ENCODE measurements around the gene RNPS1.
"Not testable (repeated sequence)": the region's sequence is repeated elsewhere in the genome, so short reads cannot be mapped to it uniquely, and the experiment has no call there.

The RNPS1 gene

DNA sequence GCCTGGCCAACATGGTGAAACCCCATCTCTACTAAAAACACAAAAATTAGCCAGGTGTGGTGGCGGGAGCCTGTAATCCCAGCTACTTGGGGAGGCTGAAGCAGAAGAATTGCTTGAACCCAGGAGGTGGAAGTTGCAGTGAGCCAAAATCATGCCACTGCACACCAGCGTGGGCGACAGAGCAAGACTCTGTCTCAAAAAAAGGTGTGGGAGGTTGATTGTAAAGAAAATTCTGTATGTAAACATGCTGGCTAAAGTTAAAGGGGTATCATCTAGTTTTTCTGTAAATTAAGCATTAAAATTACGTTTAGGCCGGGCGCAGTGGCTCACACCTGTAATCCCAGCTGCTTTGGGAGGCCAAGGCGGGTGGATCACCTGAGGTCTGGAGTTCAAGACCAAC is 9.4 kb downstream of the RNPS1 start:
- not testable (repeated sequence) for DNase-seq

DNA sequence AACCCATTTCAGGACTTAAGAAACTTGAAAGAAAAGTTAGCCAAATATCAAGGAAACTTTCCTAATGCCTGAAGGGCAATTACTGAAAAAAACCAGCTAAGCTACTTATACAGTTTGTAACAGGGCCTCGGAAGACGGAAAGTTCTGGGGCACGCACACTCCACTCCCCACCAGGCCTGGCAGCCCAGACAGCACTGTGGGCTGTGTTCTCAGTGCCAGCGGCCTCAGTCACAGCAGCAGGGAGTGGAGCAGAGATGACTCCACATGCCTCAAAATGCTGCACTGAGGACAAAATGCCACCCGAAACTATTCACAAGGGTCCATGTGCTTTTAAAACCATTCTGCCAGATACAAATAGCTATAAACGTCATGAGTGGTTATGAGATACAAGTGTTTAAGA is 10.2 kb downstream of the RNPS1 start:
- peak in 3 of 58 donors; percentile 23 to 24 (median 23) for DNase-seq

DNA sequence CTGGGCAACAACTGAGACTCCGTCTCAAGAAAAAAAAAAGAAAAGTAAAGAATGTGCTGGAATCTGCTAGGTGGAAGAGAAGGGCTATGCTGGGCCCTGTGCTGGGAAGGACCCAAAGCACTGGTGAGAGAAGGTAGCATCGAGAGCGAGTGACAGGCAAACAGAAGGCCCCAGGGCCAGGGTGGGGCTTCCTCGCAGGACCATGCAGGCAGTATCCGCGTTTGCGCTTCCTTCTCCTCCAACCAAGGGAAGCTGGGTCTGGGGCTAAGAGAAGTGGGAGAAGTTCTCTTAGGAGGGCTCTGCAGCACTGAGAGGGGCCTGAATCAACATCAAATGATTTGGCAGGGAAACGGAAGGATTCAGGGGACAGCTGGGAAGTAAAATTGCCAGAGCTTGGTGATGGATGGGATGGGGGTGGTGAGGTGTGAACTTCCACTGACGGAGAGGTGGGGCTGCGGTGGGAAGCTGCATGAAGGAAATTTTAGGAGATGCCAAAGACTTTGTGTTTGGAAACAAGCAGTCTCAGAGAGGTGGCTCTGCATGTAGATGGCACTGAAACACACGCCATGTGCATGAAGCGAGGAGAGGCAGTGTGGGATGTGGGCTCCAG is 11.3 kb downstream of the RNPS1 start:
- DNase-seq, result peak in 8 of 58 donors; percentile 9 to 67 (median 22)

DNA sequence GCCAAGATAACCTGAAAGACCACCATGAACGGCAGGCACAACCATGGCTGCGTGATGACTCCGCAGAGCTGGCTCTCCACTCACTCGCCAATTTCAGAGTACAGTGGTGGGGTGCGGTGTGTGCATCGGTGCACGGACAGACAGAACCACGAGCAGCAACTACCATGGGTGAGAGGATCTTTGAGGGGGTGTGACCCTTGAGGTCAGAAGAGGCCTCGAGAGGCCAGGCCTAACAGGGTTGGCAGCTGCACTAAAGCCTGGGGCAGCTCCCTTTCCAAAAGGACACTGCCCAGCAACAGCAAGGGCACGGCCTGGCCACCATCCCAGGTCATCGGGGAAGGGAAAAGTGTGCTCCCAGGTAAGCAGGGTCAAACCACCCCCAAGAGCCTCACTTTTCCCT is 14.6 kb downstream of the RNPS1 start:
- DNase-seq, result no peak

DNA sequence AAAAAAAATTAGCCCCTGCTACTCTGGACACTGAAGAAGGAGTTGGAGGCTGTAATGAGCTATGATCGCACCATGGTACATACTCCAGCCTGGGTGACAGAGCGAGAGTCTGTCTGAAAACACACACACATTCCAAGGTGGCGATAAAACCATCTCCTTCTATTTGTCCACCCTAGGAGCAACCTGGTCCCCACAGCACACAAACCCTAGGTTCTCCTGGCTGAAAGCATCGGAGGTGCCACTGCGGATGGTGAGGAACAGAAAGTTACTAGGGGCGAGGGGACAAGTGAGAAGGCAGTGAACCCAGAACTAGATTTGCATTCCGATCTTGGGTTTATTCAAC is 15.1 kb downstream of the RNPS1 start:
- DNase-seq, result no peak

DNA sequence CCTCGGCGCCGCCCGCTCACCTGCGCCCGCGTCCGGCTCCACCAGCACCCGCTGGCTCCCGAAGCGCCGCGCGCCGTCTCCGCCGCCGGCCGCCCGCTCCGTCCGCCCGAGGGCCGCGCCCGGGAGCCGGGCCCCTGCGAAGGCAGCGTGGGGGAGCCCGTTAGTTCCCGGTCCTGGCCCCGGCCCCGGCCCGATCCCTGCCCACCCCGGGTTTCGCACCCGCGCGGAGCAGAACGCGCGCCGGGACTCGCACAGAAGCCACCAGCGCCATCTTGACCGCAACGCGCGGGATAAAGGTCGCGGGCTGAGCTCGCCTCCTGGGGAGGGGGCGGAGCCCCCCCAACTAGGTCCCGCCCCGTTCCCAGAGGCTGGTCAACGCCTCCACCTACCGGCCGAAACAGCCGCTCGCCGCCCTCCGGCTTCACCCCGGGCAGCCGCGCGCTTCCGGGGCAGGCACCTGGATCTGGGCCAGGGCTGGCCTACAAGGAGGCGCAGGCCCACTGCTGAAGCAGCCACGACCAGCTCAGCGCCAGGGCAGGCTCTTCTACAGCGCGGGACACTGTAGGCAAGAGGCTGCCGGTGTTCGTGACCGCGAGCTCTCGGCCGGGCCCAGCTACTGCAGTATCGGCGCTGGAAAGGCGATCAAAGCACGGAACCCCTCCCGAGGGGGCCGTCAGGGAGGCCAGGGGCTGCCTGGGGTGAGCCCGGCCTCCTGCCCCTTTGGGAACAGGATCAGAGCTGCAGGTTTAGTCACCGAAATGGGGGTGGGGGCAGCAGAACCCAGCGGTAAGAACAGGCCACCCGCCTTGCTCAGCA is 16.4 kb downstream of the RNPS1 start, which contains the start of gene ECI1:
TSS of gene ECI1 (minus strand) at position 292 of the 816 bp plus-strand sequence. CDS start at position 271, 21 bp downstream.
- DNase-seq, result peak; percentile 35 to 96 (median 88)

DNA sequence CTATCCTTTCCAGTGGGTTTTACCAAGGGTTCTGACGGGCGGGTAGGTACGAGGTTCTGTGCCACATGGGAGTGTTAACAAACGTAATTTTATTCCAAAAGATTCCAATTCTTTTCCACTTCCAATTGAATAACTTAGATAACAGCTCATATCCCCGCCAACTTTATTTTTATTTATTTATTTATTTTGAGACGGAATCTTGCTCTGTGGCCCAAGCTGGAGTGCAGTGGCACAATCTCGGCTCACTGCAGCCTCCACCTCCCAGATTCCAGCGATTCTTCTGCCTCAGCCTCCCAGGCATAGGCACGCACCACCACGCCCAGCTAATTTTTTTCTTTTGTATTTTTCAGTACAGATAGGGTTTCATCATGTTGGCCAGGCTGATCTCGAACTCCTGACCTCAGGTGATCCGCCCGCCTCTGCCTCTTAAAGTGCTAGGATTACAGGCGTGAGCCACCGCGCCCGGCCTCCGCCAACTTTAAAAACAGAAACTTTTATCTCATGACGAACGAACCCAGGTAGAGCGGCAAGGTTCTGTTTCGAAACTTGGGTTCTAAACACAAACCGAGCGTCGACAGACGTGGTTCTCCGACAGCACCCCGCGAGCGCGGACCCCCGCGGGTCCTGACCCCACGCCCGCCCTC is 17.2 kb downstream of the RNPS1 start:
- no peak for DNase-seq

DNA sequence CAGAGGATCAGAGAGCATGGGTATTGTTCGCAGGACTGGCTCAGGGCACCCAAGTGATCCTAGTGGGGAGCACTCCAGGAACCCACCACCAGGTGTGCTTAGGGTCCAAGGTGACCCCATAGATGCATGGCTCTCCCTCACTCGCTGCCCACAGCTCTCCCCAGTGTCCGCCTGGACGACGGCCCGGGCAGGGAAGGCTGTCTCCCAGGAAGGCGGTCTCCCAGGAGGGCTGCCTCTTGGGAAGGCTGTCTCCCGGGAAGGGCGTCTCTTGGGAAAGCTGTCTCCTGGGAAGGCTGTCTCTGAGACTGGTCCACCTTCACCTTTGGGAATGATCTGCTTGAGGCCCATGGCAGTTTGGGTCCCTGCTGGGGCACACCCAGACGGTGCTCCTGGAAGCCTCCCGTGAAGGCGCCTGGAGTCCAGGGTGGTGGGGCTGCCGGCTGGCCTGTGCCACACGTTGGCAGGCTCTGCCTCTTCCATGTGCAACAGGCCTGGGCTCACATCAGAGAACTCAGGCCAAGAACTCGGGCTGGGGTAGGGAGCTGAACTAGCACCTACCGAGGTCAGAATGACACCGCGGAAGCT is 21.5 kb downstream of the RNPS1 start:
- no peak for DNase-seq

DNA sequence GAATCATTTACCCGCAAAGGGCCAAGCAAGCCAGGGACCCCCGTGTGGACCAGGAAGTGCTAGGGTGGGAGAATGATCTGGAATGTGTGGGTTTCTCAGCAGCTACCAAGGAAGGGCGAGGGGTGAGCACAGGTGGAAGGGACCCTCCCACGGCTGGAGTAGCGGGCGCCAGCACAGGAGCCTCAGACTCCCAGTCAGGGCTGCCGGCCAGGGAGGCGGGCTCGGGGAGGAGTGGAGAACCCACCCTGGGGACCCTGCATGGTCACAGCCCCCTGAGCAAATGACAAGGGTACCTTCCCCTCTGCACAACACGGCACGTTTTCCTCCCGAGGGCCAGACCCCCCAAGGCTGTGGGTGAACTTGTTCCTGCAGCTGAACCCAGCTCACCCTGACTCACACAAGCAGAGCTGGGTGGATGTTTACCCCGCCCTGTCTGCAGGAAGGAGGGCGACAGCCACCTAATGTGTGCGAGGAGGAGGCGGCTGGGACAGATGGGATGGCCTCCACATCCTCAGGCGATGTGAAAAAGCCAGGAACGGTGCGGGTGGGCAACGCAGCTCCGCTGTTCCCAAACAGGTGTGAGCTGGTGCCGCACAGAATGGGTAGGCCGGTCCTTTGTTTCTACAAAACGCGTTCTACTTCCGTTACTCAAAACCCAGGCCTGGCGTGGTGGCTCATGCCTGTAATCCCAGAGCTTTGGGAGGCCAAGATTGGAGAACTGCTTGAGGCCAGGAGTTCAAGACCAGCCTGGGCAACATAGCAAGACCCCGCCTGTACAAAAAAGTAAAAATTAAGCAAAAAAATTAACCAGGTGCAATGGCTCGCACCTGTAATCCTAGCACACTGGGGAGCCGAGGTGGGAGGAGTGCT is 22.8 kb downstream of the RNPS1 start:
- no peak for DNase-seq

DNA sequence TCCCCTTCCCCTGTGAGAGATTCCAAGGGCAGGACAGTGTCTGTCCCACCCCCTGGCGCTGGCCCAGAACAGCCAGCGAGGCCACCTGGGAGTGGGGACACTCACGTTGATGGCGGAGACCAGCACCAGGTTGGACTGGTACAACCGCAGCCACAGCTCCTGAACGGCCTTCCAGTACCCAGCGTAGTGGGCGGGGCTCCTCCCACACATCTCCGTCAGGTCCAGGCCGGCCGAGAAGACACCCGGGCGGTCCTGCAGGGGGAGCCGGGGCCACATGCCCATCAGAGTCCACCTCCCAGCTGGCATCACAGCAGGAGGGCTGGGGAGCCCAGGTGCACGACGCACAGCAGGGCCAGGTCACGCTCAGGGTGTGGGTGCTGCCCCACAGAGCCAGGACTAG is 23.6 kb downstream of the RNPS1 start:
- no peak for DNase-seq

DNA sequence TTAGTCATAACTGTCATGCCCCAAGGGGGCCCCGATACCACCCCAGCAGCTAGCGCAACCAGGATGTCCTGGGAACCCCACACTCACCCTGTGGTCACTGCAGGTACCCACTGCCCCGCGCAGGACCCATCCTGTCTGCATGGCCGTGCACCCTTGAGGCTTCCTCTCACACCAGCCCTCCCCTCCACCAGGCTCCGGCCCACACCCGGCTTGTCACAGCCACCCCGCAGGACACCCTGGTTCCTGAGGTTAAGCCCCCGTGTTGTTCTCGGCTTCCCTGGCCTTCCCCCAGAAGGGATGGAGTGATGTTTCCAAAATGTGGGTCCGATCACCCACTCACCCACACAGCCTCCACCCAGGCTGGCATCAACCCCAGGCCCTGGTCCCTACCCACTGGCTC is 24.1 kb downstream of the RNPS1 start:
- DNase-seq, result no peak

DNA sequence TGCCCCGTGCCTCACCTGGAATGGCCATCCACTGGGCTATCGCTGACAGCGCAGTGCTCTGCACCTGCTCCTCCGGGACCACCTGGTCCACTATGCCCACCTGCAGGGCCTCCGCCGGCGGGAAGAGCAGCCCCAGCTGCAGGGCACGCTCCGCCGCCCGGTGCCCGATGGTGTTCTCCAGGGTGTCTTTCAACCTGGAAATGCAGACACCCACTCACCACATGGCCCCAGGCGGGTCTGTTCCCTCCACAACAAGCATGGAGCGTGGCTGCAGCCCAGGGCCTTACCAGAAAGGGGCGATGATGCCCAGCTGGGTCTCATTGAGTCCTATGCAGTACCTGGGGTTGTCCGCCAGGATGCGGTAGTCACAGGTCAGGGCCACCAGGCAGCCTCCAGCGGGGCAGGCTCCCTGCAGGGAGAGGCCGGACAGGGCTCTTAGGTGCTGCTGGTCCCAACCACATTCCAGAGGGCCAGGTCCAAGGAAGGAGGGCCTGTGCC is 24.8 kb downstream of the RNPS1 start:
- DNase-seq, result no peak

DNA sequence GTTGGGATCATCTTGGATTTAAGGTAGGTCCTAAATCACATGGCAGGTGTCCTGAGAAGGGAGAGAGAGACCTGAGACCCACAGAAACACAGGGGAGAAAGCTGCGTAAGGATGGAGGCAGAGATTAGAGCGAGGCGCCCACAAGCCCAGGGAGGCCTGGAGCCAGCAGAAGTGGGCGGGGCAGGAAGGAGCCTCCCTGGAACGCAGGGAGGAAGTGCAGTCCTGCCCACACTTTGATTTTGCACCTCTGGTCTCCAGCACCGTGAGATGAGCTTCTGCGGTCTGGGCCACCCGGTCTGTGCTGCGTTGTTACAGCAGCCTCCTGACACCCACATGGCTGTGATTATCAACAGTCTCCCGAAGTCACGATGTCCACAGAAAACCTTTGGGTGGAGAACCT is 25.3 kb downstream of the RNPS1 start:
- DNase-seq, result peak in 4 of 58 donors; percentile 8 to 26 (median 19)

DNA sequence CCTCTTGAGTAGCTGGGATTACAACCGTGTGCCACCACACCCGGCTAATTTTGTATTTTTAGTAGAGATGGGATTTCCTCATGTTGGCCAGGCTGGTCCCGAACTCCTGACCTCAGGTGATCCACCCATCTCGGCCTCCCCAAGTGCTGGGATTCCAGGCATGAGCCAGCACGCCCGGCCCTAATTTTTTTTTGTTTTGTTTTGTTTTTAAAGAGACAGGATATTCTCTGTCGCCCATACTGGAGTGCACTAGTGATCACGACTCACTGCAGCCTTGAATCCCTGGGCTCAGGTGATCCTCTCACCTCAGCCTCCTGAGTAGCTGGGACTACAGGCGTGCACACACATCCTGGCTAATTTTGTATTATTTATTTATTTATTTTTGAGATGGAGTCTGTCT is 27.6 kb downstream of the RNPS1 start:
- not testable (repeated sequence) for DNase-seq

DNA sequence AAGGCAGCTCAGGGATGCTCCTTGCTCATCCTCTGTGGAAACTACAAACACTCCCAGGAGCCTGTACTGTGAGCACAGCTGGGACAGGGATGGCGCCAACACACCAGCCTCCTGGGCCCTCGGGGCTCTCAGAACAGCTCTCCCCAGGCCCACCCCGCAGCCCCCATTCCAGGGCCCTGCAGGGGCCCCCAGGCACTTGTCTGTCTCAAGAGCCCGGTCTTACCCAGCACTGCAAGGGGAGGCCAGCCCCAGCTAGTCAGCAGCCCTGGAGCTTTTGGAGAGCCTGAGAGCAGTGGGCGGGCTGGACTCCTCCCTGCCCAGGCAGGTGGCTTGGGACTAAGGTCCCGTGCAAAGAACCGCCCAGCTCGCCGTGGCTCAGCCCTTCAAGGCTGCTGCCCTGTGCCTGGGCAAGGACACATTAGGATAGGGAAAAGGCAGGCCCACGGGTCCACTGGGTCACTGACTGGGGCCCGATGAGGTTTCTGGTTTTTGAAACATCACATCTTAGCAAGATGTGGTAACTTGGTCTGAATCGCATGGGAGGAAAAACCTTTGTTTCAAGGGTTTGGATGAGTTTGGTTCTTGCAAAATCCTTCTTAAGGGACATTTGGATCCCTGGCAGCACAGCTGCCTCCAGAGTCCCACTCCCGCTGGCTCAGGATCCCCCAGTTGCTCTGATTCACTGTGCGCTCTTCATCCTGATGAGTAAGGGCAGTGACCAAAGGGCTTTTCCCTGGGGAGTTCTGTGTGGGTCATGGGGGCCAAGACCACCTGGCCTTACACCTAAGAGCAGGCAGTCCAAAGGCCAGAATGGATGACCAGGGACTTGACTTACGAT is 28.9 kb downstream of the RNPS1 start:
- DNase-seq, result no peak

DNA sequence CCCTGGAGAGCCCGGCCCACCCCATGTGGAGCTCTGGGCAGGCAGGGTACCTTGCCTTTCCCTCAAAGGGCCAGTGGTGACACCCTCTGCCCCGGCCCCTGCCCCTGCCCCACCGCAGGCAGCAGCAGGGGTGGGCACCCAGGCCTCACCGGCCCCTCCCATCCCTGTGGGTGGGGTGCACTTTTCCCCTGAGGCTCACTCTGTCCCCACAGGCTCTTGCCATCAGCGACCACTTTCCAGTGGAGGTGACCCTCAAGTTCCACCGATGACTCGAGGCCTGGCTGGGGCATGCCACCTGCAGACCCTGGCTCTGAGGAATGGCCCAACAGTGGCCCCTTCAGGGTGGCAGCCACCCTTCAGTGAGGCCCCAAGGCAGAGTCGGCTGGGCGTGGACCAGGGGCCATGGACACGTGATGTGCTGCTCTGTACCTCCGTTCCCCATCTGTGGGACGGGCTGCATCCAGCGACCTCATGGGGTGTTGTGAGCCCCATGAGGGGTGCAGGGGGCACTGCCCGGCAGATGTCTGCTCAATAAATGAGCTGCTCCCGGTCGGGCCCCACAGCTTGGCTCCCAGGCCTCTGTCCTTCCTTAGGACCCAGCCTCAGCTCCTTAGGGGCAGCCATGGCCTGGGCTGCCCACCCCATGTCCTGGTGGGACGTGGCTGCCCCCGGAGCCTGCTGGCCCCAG is 29.6 kb downstream of the RNPS1 start:
- no peak for DNase-seq

DNA sequence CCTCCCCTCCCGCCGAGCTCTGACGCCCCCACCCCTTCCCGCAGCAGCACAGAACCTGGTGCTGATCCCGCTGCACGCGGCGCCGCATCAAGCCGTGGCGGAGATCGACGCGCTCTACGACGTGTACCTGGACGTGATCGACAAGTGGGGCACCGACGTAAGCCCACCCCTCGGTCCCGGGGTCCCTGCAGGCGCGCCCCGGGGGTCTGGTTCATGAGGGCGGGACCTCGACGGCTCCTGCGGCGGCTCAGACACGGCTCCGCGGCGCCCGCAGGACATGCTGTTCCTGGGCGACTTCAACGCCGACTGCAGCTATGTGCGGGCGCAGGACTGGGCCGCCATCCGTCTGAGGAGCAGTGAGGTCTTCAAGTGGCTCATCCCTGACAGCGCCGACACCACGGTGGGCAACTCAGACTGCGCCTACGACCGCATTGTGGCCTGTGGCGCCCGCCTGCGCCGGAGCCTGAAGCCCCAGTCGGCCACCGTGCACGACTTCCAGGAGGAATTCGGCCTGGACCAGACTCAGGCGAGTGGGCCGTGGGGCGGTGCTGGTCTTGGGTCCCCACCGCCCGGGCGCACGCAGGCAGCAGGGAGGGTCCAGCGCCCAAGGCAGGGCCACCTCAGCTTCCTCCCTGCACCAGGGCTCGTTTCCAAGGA is 30.3 kb downstream of the RNPS1 start:
- no peak for DNase-seq

DNA sequence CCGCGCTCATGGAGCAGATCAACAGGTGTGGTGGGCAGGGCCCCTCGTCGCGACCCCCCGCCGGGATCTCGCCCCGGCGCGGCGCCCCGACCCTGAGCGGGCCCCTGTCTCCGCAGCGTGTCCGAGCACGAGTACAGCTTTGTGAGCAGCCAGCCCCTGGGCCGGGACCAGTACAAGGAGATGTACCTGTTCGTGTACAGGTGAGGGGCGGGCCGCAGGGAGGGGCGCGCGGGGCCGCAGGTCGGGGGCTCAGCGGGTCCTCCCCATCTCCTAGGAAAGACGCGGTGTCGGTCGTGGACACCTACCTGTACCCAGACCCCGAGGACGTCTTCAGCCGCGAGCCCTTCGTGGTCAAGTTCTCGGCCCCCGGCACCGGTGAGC is 30.8 kb downstream of the RNPS1 start:
- DNase-seq, result no peak
